Astrocyte (in vitro differentiated cells and primary cell): ENCODE data around the gene MLXIP. TPM values are rescaled to one million over a fixed set of nuclear protein-coding genes. Genes with fewer than 3 reads are reported as not detected.
A peak's percentile ranks its signal among the peaks of the same experiment; 100 is the strongest.
"Not testable (repeated sequence)": the region's sequence is repeated elsewhere in the genome, so short reads cannot be mapped to it uniquely, and the experiment has no call there.

ENCODE experiments used
- DNase-seq: peaks from one replicate; pipeline ENCODE4 v3.0.0-alpha.2; 2010; ENCODE audit warnings: low read depth
- FAIRE-seq: peaks from 2 replicates; lab custom pipeline; 2011; peaks lifted over from hg19 to GRCh38; lab: Jason Lieb, UNC
- H2AFZ ChIP-seq: 2 replicates; pipeline ENCODE4 v1.6.0; 2012; ENCODE audit warnings: low read depth, low read length, inconsistent platforms
- H3K27ac ChIP-seq: 2 replicates; pipeline ENCODE4 v1.5.1; 2011; ENCODE audit warnings: low read depth, low read length, inconsistent platforms
- H3K27me3 ChIP-seq: 2 replicates; pipeline ENCODE4 v1.6.0; 2011; ENCODE audit warnings: low read length, inconsistent platforms; ENCODE audit not compliant: insufficient read depth
- H3K36me3 ChIP-seq: 2 replicates; pipeline ENCODE4 v1.5.1; 2011; ENCODE audit warnings: low read length, inconsistent platforms; ENCODE audit not compliant: insufficient read depth
- H3K4me1 ChIP-seq: 2 replicates; pipeline ENCODE4 v1.5.1; 2011; ENCODE audit warnings: low read length, inconsistent platforms; ENCODE audit not compliant: insufficient read depth
- H3K4me2 ChIP-seq: 2 replicates; pipeline ENCODE4 v1.6.0; 2012; ENCODE audit warnings: low read length, inconsistent platforms
- H3K4me3 ChIP-seq: 2 replicates; pipeline ENCODE4 v1.5.1; 2011; ENCODE audit warnings: low read depth, mild to moderate bottlenecking, low read length, inconsistent platforms; ENCODE audit not compliant: insufficient read depth
- H3K79me2 ChIP-seq: 2 replicates; pipeline ENCODE4 v1.6.0; 2012; ENCODE audit warnings: mild to moderate bottlenecking, low read length, inconsistent platforms; ENCODE audit not compliant: insufficient read depth
- H3K9ac ChIP-seq: 2 replicates; pipeline ENCODE4 v1.6.0; 2012; ENCODE audit warnings: mild to moderate bottlenecking, low read length, inconsistent platforms
- H3K9me3 ChIP-seq: 2 replicates; pipeline ENCODE4 v1.5.1; 2012; ENCODE audit warnings: low read depth, mild to moderate bottlenecking, low read length, inconsistent platforms; ENCODE audit not compliant: insufficient read depth
- H4K20me1 ChIP-seq: 2 replicates; pipeline ENCODE4 v1.6.0; 2012; ENCODE audit warnings: low read length, inconsistent platforms; ENCODE audit not compliant: insufficient read depth
- H3K27ac Mint-ChIP-seq: one replicate; pipeline ENCODE4 v1.8.0; 2021; ENCODE audit warnings: mild to moderate bottlenecking, mixed read lengths; ENCODE audit not compliant: unreplicated experiment
- H3K27me3 Mint-ChIP-seq: one replicate; pipeline ENCODE4 v1.8.0; 2021; ENCODE audit warnings: low read depth, mixed read lengths; ENCODE audit not compliant: unreplicated experiment
- H3K36me3 Mint-ChIP-seq: one replicate; pipeline ENCODE4 v1.8.0; 2021; ENCODE audit warnings: low read depth, mixed read lengths; ENCODE audit not compliant: unreplicated experiment
- H3K4me1 Mint-ChIP-seq: one replicate; pipeline ENCODE4 v1.8.0; 2021; ENCODE audit warnings: low read depth, mixed read lengths; ENCODE audit not compliant: unreplicated experiment
- H3K4me3 Mint-ChIP-seq: one replicate; pipeline ENCODE4 v1.8.0; 2021; ENCODE audit warnings: mild to moderate bottlenecking, moderate library complexity, mixed read lengths; ENCODE audit not compliant: unreplicated experiment
- H3K9me3 Mint-ChIP-seq: one replicate; pipeline ENCODE4 v1.8.0; 2021; ENCODE audit warnings: mild to moderate bottlenecking, mixed read lengths; ENCODE audit not compliant: unreplicated experiment
- EZH2 ChIP-seq: IDR thresholded peaks from 2 replicates; pipeline ENCODE4 v1.6.1; 2012; ENCODE audit warnings: mild to moderate bottlenecking, low read length, inconsistent platforms; ENCODE audit not compliant: insufficient read depth
- total RNA-seq: library from RNA; stranded (reverse); gene quantifications from 2 replicates; pipeline ENCODE4 v1.2.1, GENCODE V29; 2021
- TF ChIP-seq, protein P1 (sequence below): IDR thresholded peaks from 2 replicates; pipeline ENCODE4 v1.5.1; 2011; ENCODE audit warnings: low read depth, mild to moderate bottlenecking, inconsistent platforms, low read length, moderate library complexity; ENCODE audit not compliant: insufficient read depth

MLXIP gene
- total RNA-seq, 1 donor from 2014 or later = 62.5 TPM

DNA sequence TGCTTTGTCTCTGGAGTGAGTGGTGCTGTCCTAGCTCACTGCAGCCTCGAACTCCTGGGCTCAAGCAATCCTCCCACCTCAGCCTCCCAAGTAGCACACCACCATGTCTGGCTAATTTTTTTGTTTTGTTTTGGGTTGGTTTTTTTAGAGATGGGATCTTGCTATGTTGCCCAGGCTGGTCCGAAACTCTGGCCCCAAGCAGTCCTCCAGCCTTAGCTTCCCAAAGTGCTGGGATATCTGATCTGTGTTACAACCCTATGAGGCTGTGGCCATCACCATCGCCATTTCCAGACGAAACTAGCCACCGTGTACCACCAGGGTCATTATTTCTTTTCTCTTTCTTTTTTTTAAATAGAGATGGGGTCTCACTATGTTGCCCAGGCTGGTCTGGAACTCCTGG, 92.8 kb downstream of the MLXIP start:
- no peak for FAIRE-seq
- Mint-ChIP-seq H3K4me1 (no peaks in the 10 kb centered on the region), H3K27ac (no peak overlapping the region)

DNA sequence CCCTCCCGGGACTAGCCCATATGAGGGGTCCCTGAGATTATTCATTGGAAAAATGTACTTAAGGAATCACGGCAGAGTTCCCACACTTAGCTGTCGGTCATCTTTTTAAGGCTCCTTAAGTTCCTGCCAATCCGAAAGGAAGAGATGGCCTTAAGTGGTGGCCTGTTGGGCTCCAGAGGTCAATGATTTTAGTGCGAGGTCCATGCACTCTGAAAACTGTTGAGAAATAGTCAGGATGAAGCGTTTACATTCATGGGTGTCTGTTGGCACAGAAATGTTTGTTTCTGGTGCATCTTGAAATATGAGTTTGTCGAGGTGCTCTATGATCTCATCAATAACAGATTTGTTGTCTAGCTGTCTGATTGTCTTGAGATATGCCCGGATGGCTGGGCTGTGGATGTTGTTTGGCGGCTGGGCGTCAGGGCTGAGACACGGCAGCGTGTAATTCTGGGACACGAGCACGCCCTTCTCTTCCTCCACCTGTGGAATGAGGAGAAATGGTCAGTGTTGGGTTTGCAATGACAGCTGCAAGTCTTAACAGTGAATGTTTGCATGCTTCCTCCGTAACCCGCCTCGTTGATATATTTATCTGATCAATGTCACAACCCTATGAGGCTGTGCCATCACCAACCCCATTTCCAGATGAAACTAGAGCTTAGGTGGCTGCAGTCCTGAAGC, 93.8 kb downstream of the MLXIP start:
- no peak overlapping the region for H3K27ac ChIP-seq
- H2AFZ ChIP-seq = no peak overlapping the region
- FAIRE-seq (no peak), DNase-seq (no peak)
- Mint-ChIP-seq H3K27ac (no peak overlapping the region), H3K4me1 (no peaks in the 10 kb centered on the region), H3K27me3 (peaks cover 23% of the 10 kb centered on the region), H3K9me3 (no peaks in the 10 kb centered on the region), H3K36me3 (no peaks in the 10 kb centered on the region), H3K4me3 (peak overlapping the region; percentile 29)
- H3K9me3 ChIP-seq = no peaks in the 10 kb centered on the region
- TF ChIP-seq EZH2 = no peak
- TF ChIP-seq, protein P1, sequence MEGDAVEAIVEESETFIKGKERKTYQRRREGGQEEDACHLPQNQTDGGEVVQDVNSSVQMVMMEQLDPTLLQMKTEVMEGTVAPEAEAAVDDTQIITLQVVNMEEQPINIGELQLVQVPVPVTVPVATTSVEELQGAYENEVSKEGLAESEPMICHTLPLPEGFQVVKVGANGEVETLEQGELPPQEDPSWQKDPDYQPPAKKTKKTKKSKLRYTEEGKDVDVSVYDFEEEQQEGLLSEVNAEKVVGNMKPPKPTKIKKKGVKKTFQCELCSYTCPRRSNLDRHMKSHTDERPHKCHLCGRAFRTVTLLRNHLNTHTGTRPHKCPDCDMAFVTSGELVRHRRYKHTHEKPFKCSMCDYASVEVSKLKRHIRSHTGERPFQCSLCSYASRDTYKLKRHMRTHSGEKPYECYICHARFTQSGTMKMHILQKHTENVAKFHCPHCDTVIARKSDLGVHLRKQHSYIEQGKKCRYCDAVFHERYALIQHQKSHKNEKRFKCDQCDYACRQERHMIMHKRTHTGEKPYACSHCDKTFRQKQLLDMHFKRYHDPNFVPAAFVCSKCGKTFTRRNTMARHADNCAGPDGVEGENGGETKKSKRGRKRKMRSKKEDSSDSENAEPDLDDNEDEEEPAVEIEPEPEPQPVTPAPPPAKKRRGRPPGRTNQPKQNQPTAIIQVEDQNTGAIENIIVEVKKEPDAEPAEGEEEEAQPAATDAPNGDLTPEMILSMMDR = no peak
- H3K9ac ChIP-seq = no peak overlapping the region
- peaks cover 5% of the 10 kb centered on the region for H3K27me3 ChIP-seq
- no peak overlapping the region for H3K4me2 ChIP-seq
- no peaks in the 10 kb centered on the region for H3K4me1 ChIP-seq
- no peak overlapping the region for H3K4me3 ChIP-seq
- no peaks in the 10 kb centered on the region for H3K79me2 ChIP-seq
- no peaks in the 10 kb centered on the region for H4K20me1 ChIP-seq
- H3K36me3 ChIP-seq = no peaks in the 10 kb centered on the region

More for the DNA sequence above, 92.8 kb downstream of the MLXIP start:
- no peak for DNase-seq
- Mint-ChIP-seq H3K9me3 (no peaks in the 10 kb centered on the region), H3K36me3 (no peaks in the 10 kb centered on the region), H3K4me3 (no peak overlapping the region), H3K27me3 (peaks cover 23% of the 10 kb centered on the region)
- peaks cover 9% of the 10 kb centered on the region for H3K27me3 ChIP-seq
- no peaks in the 10 kb centered on the region for H3K4me1 ChIP-seq
- H4K20me1 ChIP-seq = no peaks in the 10 kb centered on the region
- H3K4me2 ChIP-seq = no peak overlapping the region
- no peaks in the 10 kb centered on the region for H3K9me3 ChIP-seq
- no peak for TF ChIP-seq EZH2
- TF ChIP-seq, protein P1 = no peak
- no peak overlapping the region for H3K27ac ChIP-seq
- no peak overlapping the region for H2AFZ ChIP-seq
- H3K79me2 ChIP-seq = no peaks in the 10 kb centered on the region
- H3K4me3 ChIP-seq = no peak overlapping the region
- no peaks in the 10 kb centered on the region for H3K36me3 ChIP-seq
- no peak overlapping the region for H3K9ac ChIP-seq

DNA sequence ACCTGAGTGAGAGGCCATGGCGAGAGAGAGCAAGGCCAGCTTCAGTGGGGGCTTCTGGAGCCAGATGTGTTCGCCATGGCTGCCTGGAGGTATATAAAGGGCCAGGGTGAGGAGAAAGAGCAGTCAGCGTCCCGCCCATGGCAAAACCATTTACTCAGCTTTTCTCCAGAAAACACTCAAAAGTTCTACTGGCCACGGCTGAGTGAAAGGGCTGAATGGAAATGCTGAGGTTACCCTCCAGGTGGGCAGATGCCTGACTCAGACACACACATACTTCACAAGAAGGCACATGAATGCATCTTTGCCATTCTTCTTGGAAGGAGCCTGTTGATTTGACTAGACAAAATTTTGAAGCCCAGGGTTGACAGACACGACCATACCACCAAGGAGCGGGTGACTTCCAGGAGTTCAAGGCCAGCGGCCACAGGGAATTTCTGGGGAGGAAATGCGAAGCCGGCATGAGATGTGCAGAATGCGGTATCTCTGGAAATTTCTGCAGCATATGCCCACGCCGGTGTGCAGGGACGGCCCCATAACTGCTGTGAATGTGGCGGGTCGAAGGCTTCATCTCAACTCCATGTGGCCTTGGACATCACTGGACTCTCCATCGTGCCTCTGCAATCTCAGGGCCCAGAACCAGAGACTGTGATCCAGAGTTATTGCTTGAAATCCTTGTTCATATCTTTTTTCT, 95.7 kb downstream of the MLXIP start, which contains the start of gene IL31:
TSS of gene IL31 (minus strand) at position 67 of the 691 bp plus-strand sequence. CDS start at position 18, 49 bp downstream.
- H3K27me3 ChIP-seq = peaks cover 3% of the 10 kb centered on the region
- Mint-ChIP-seq H3K4me3 (no peak within 1 kb of the TSS), H3K27me3 (peaks cover 23% of the 10 kb centered on the region), H3K4me1 (no peaks in the 10 kb centered on the region), H3K36me3 (peaks cover 2% of the 10 kb centered on the region), H3K27ac (no peak within 1 kb of the TSS), H3K9me3 (no peaks in the 10 kb centered on the region)
- no peak within 1 kb of the TSS for H3K4me3 ChIP-seq
- H3K9me3 ChIP-seq = no peaks in the 10 kb centered on the region
- H4K20me1 ChIP-seq = no peaks in the 10 kb centered on the region
- DNase-seq = no peak
- no peak for FAIRE-seq
- no peak within 1 kb of the TSS for H3K27ac ChIP-seq
- no peaks in the 10 kb centered on the region for H3K79me2 ChIP-seq
- H3K9ac ChIP-seq = no peak within 1 kb of the TSS
- no peaks in the 10 kb centered on the region for H3K4me1 ChIP-seq
- TF ChIP-seq EZH2 = no peak
- TF ChIP-seq, protein P1 = no peak
- no peak within 1 kb of the TSS for H3K4me2 ChIP-seq
- H2AFZ ChIP-seq = no peak within 1 kb of the TSS
- no peaks in the 10 kb centered on the region for H3K36me3 ChIP-seq

DNA sequence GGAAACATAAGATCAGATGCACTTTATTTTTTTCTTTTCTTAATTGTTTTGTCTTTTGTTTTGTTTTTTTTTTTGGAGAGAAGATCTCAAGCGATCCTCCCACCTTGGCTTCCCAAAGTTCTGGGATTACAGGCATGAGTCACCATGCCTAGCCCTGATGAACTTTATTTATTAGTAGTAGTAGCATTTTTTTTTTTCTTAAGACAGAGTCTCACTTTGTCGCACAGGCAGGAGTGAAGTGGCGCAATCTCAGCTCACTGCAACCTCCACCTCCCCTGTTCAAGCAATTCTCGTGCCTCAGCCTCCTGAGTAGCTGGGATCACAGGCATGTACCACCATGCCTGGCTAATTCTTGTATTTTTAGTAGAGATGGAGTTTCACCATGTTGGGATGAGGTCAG, 97.9 kb downstream of the MLXIP start:
- not testable (repeated sequence) for FAIRE-seq, H4K20me1 ChIP-seq, H3K79me2 ChIP-seq, H3K4me1 ChIP-seq, H3K9me3 ChIP-seq, H3K4me3 ChIP-seq, H3K4me1 Mint-ChIP-seq, H3K27ac Mint-ChIP-seq, H3K27me3 ChIP-seq, H3K36me3 ChIP-seq, H3K4me3 Mint-ChIP-seq, H2AFZ ChIP-seq, H3K9me3 Mint-ChIP-seq, H3K9ac ChIP-seq, H3K27ac ChIP-seq, H3K36me3 Mint-ChIP-seq, DNase-seq, H3K4me2 ChIP-seq
- peaks cover 21% of the 10 kb centered on the region for H3K27me3 Mint-ChIP-seq
